Caco-2 (cell line): ENCODE measurements around the gene PRG2. TPM values are rescaled to one million over a fixed set of nuclear protein-coding genes. Genes with fewer than 3 reads are reported as not detected.

Experiments
- BruUV-seq: library from RNA; stranded (reverse); fragments of 400-500 nt; replicated peaks from 2 replicates; lab custom pipeline; 2021; lab: Mats Ljungman, UMichigan
- CTCF ChIA-PET: fragments of 300-600 bp; sonication (Branson Sonifier 250); formaldehyde crosslinking; loops from one replicate; lab custom pipeline; 2022; ENCODE audit warnings: antibody characterized with exemption; lab: Charles Lee
- POLR2A ChIA-PET: fragments of 300-600 bp; sonication (Branson Sonifier 250); formaldehyde crosslinking; loops from one replicate; lab custom pipeline; 2022; ENCODE audit warnings: antibody characterized with exemption; lab: Charles Lee
- DNase-seq, 2 experiments: peaks; one replicate each; pipeline versions ENCODE4 v3.0.0 to v3.0.0-alpha.2; 2020 to 2022
- H3K27me3 ChIP-seq: replicated peaks from 2 replicates; pipeline ENCODE4 v1.6.0; 2011; ENCODE audit warnings: low read length; ENCODE audit not compliant: control insufficient read depth, insufficient read depth
- H3K36me3 ChIP-seq: 2 replicates; pipeline ENCODE4 v1.5.1; 2011; ENCODE audit warnings: low read length; ENCODE audit not compliant: control insufficient read depth, insufficient read depth
- H3K4me1 ChIP-seq: fragments of 250-450 bp; sonication (Bioruptor Pico); 2 replicates; pipeline ENCODE4 v1.5.1; 2020; ENCODE audit warnings: mild to moderate bottlenecking
- H3K4me3 ChIP-seq: 2 replicates; pipeline ENCODE4 v1.5.1; 2011; ENCODE audit warnings: low read depth, mild to moderate bottlenecking, control low read depth, low read length
- H3K9me3 ChIP-seq: fragments of 250-450 bp; sonication (Bioruptor Pico); 2 replicates; pipeline ENCODE4 v1.5.1; 2020; ENCODE audit warnings: mild to moderate bottlenecking, moderate library complexity
- H3K27ac Mint-ChIP-seq: one replicate; pipeline ENCODE4 v1.8.0; 2022; ENCODE audit warnings: mixed read lengths; ENCODE audit not compliant: unreplicated experiment
- H3K27me3 Mint-ChIP-seq: one replicate; pipeline ENCODE4 v1.8.0; 2022; ENCODE audit warnings: mixed read lengths; ENCODE audit not compliant: insufficient read depth, unreplicated experiment
- H3K36me3 Mint-ChIP-seq: one replicate; pipeline ENCODE4 v1.8.0; 2022; ENCODE audit warnings: mild to moderate bottlenecking, mixed read lengths; ENCODE audit not compliant: insufficient read depth, unreplicated experiment
- H3K4me1 Mint-ChIP-seq: one replicate; pipeline ENCODE4 v1.8.0; 2022; ENCODE audit warnings: low read depth, mixed read lengths; ENCODE audit not compliant: unreplicated experiment
- H3K4me3 Mint-ChIP-seq: one replicate; pipeline ENCODE4 v1.8.0; 2022; ENCODE audit warnings: mild to moderate bottlenecking, moderate library complexity, mixed read lengths; ENCODE audit not compliant: unreplicated experiment
- H3K9me3 Mint-ChIP-seq: one replicate; pipeline ENCODE4 v1.8.0; 2022; ENCODE audit warnings: mixed read lengths; ENCODE audit not compliant: unreplicated experiment
- CTCF ChIP-seq, 2 experiments: fragments of 200-600 bp in 1 of 2; IDR thresholded peaks; 1 replicate in 1 of 2; 2 replicates in 1 of 2; pipeline versions ENCODE4 v1.5.1 to v1.8.0; 2011 to 2022; ENCODE audit warnings: antibody characterized with exemption in 1 of 2, control low read depth in 1 of 2, inconsistent platforms in 1 of 2, low read depth in 1 of 2, low read length in 1 of 2, mild to moderate bottlenecking in 1 of 2, moderate library complexity in 1 of 2; ENCODE audit not compliant: insufficient read depth in 1 of 2, severe bottlenecking in 1 of 2, unreplicated experiment in 1 of 2
- intact Hi-C: fragments of 100-400 bp; cut with micrococcal nuclease; formaldehyde crosslinking; loops from one replicate; pipeline ENCODE4 v1.10.0; 2022; ENCODE audit not compliant: unreplicated experiment
- total RNA-seq: library from RNA; stranded (reverse); gene quantifications from 2 replicates; pipeline ENCODE4 v1.2.3, GENCODE V29; 2022

The PRG2 gene
- total RNA-seq, 1 experiment from 2014 or later = not detected

- CTCF ChIA-PET = interaction anchor here (0.6 to 1.2 kb wide), 6 partner anchors 10 to 293 kb away, joined by 3 to 4 read pairs (median 3); no protein-coding TSS in a partner anchor
- POLR2A ChIA-PET = no interaction called here
These were observed 43.1 kb downstream of the PRG2 start for GRCh38 chr11:57347336-57347735.

GRCh38 chr11:57345555-57346211 is 44.8 kb downstream of the PRG2 start:
- POLR2A ChIA-PET = interaction anchor here (0.6 to 0.9 kb wide), 2 partner anchors 34 to 940 kb away, joined by 3 read pairs; no protein-coding TSS in a partner anchor
- Histone ChIP-seq H3K36me3 (no peaks in the 10 kb centered on the region), H3K27me3 (no peaks in the 10 kb centered on the region), H3K4me3 (no peak overlapping the region), H3K9me3 (no peaks in the 10 kb centered on the region), H3K4me1 (peaks cover 6% of the 10 kb centered on the region; the same call in 1 of the 2 replicates)
- Mint-ChIP-seq H3K9me3 (no peaks in the 10 kb centered on the region), H3K27ac (no peak overlapping the region), H3K4me1 (peaks cover 7% of the 10 kb centered on the region), H3K36me3 (no peaks in the 10 kb centered on the region), H3K27me3 (no peaks in the 10 kb centered on the region), H3K4me3 (no peak overlapping the region)
- TF ChIP-seq CTCF (IDR thresholded peaks at IDR 0.05; ENCODE audit: insufficient read depth in 1 of 2, low read depth in 1 of 2, low read length in 1 of 2, severe bottlenecking in 1 of 2, unreplicated experiment in 1 of 2) = peak; percentile 78 to 86
- CTCF ChIA-PET = interaction anchor here (0.6 to 2.5 kb wide), 35 partner anchors 8 to 415 kb away, joined by 3 to 39 read pairs (median 4); partner anchors contain the start of genes RTN4RL2, SSRP1, TIMM10 and UBE2L6
- intact Hi-C loops = loop anchor here (1.0 to 10.0 kb wide), 8 partner anchors 57 to 1179 kb away; no protein-coding TSS in a partner anchor
- BruUV-seq = no TSS peak
- peak; percentile 76 to 82 for DNase-seq

More at GRCh38 chr11:57347336-57347735, 43.1 kb downstream of the PRG2 start:
- intact Hi-C loops = loop anchor here (5.0 to 10.0 kb wide), 2 partner anchors 55 to 1177 kb away; no protein-coding TSS in a partner anchor
- Histone ChIP-seq H3K36me3 (no peaks in the 10 kb centered on the region), H3K9me3 (no peaks in the 10 kb centered on the region), H3K4me3 (no peak overlapping the region), H3K27me3 (no peaks in the 10 kb centered on the region), H3K4me1 (peaks cover 6% of the 10 kb centered on the region; the same call in 1 of the 2 replicates)
- Mint-ChIP-seq H3K4me1 (peaks cover 5% of the 10 kb centered on the region), H3K4me3 (no peak overlapping the region), H3K9me3 (no peaks in the 10 kb centered on the region), H3K36me3 (no peaks in the 10 kb centered on the region), H3K27me3 (no peaks in the 10 kb centered on the region), H3K27ac (no peak overlapping the region)
- DNase-seq = no peak
- no TSS peak for BruUV-seq
- TF ChIP-seq CTCF (IDR thresholded peaks at IDR 0.05; ENCODE audit: insufficient read depth in 1 of 2, low read depth in 1 of 2, low read length in 1 of 2, severe bottlenecking in 1 of 2, unreplicated experiment in 1 of 2) = no peak

GRCh38 chr11:57344826-57345225 is 45.6 kb downstream of the PRG2 start:
- Mint-ChIP-seq H3K27me3 (no peaks in the 10 kb centered on the region), H3K27ac (no peak overlapping the region), H3K36me3 (no peaks in the 10 kb centered on the region), H3K9me3 (no peaks in the 10 kb centered on the region), H3K4me3 (no peak overlapping the region), H3K4me1 (peaks cover 12% of the 10 kb centered on the region)
- H3K36me3 ChIP-seq = no peaks in the 10 kb centered on the region
- H3K4me1 ChIP-seq = peaks cover 6% of the 10 kb centered on the region; the same call in 1 of the 2 replicates
- DNase-seq = no peak
- no peak overlapping the region for H3K4me3 ChIP-seq
- no peaks in the 10 kb centered on the region for H3K27me3 ChIP-seq
- CTCF ChIA-PET = interaction anchor here (0.6 to 2.5 kb wide), 5 partner anchors 17 to 299 kb away, joined by 4 to 25 read pairs (median 6); partner anchors contain the start of gene TIMM10
- POLR2A ChIA-PET = no interaction called here
- H3K9me3 ChIP-seq = no peaks in the 10 kb centered on the region
- TF ChIP-seq CTCF (IDR thresholded peaks at IDR 0.05; ENCODE audit: insufficient read depth in 1 of 2, low read depth in 1 of 2, low read length in 1 of 2, severe bottlenecking in 1 of 2, unreplicated experiment in 1 of 2) = no peak
- no TSS peak for BruUV-seq
- intact Hi-C loops = loop anchor here (1.0 to 10.0 kb wide), 9 partner anchors 57 to 1180 kb away; no protein-coding TSS in a partner anchor
